BLaER1 treated with 17β-estradiol and CSF1 and Interleukin-3, amounts not matched to agents 10 nM and 100 nM (cell line): Measurements from ENCODE around the gene GRPR.

ENCODE experiments used
- H3K27ac ChIP-seq, 11 experiments: shearing (Covaris generic); formaldehyde crosslinking; 2 replicates each; pipeline ENCODE4 v1.8.1; 2022
- H3K27me3 ChIP-seq, 11 experiments: shearing (Covaris generic); formaldehyde crosslinking; 2 replicates each; pipeline ENCODE4 v1.8.1; 2022
- H3K36me3 ChIP-seq, 11 experiments: shearing (Covaris generic); formaldehyde crosslinking; 2 replicates each; pipeline ENCODE4 v1.8.1; 2022
- H3K4me1 ChIP-seq, 10 experiments: shearing (Covaris generic); formaldehyde crosslinking; 2 replicates each; pipeline ENCODE4 v1.8.1; 2022
- H3K4me2 ChIP-seq, 11 experiments: shearing (Covaris generic); formaldehyde crosslinking; 2 replicates each; pipeline ENCODE4 v1.8.1; 2022
- H3K4me3 ChIP-seq, 10 experiments: shearing (Covaris generic); formaldehyde crosslinking; 2 replicates each; pipeline ENCODE4 v1.8.1; 2022
- H3K9ac ChIP-seq, 11 experiments: shearing (Covaris generic); formaldehyde crosslinking; 2 replicates each; pipeline ENCODE4 v1.8.1; 2022
- H3K9me3 ChIP-seq, 11 experiments: shearing (Covaris generic); formaldehyde crosslinking; replicated peaks in 1 of 11; 2 replicates each; pipeline ENCODE4 v1.8.1; 2022
- H4K20me1 ChIP-seq, 11 experiments: shearing (Covaris generic); formaldehyde crosslinking; 2 replicates each; pipeline ENCODE4 v1.8.1; 2022
- Cebpa-rat ChIP-seq, 11 experiments: shearing (Covaris generic); IDR thresholded peaks; 2 replicates each; pipeline ENCODE4 v1.8.1; 2022

The GRPR gene

GRCh38 chrX:16100673-16101072 is 22.7 kb upstream of the GRPR start:
- Histone ChIP-seq H4K20me1 (no peaks in the 10 kb centered on the region), H3K9ac (no peak overlapping the region), H3K9me3 (peaks cover 5 to 19% (median 7%) of the 10 kb centered on the region in 11 experiments; a peak in 13 of 22 replicates), H3K4me3 (no peak overlapping the region), H3K4me2 (no peak overlapping the region), H3K4me1 (no peaks in the 10 kb centered on the region), H3K36me3 (no peaks in the 10 kb centered on the region), H3K27ac (no peak overlapping the region), H3K27me3 (peaks cover 79 to 100% (median 98%) of the 10 kb centered on the region in 11 experiments)
- no peak for TF ChIP-seq Cebpa-rat (IDR thresholded peaks at IDR 0.05)

- Histone ChIP-seq H3K27me3 (peaks cover 77 to 100% (median 98%) of the 10 kb centered on the region in 11 experiments), H3K4me2 (no peak overlapping the region), H3K4me3 (no peak overlapping the region), H3K4me1 (no peaks in the 10 kb centered on the region), H3K36me3 (no peaks in the 10 kb centered on the region), H3K9ac (no peak overlapping the region), H3K9me3 (peaks cover 4 to 12% (median 6%) of the 10 kb centered on the region in 11 experiments; a peak in 11 of 22 replicates), H3K27ac (no peak overlapping the region), H4K20me1 (no peaks in the 10 kb centered on the region)
- no peak for TF ChIP-seq Cebpa-rat (IDR thresholded peaks at IDR 0.05)
Observed at GRCh38 chrX:16101581-16101980, 21.8 kb upstream of the GRPR start.

DNA sequence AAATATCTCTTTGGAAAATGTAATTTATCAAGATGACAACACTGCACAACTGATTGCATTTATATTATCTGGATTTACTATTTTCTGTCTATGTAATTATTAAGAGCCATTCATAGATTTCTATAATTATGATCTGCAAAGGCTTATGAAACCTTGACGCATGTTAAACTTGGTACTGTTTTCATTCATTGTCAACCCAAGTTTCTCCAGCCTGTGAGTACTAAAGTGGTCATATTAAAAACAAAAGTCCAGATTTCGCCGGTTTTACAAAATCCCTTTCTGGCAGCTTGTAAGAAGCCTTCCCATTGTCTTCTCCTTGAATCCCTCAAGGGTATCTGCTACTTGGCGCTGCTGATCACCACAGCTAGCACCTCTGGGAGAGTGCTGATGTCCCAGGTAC is 19.7 kb upstream of the GRPR start:
- no peak overlapping the region for H3K4me2 ChIP-seq
- no peaks in the 10 kb centered on the region for H3K4me1 ChIP-seq
- peaks cover 91 to 100% (median 98%) of the 10 kb centered on the region in 11 experiments for H3K27me3 ChIP-seq
- no peak overlapping the region for H3K9ac ChIP-seq
- H4K20me1 ChIP-seq = no peaks in the 10 kb centered on the region
- no peaks in the 10 kb centered on the region for H3K36me3 ChIP-seq
- H3K27ac ChIP-seq = no peak overlapping the region
- peaks cover 4 to 12% (median 6%) of the 10 kb centered on the region in 11 experiments; a peak in 11 of 22 replicates for H3K9me3 ChIP-seq
- H3K4me3 ChIP-seq = no peak overlapping the region
- TF ChIP-seq Cebpa-rat (IDR thresholded peaks at IDR 0.05) = no peak

DNA sequence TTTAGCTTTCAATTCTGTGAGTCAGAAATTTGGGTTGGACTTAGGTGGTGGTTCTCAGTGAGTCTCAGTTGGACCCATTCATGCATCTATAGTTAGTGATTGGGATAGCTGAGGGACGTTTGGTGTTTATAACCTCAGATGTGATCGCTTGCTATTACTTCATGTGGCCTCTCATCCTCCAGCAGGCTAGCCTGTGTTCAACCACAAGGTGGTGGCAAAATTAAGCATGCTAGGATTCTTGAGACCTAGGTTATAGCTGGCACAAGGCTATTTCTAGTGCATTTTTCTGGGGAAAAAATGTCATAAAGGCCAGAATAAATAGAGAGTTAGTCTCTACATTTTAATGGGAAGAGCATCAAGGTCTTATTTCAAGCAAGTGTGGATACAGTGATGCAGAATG is 10.9 kb upstream of the GRPR start:
- Histone ChIP-seq H3K27ac (no peak overlapping the region), H3K36me3 (no peaks in the 10 kb centered on the region), H3K9me3 (peaks cover 0 to 49% (median 8%) of the 10 kb centered on the region in 11 experiments; a peak in 14 of 22 replicates), H4K20me1 (0 out of 22 replicates have a peak, but pooled peaks cover 0 to 5% (median 0%) of the 10 kb centered on the region in 11 experiments), H3K4me3 (no peak overlapping the region), H3K9ac (no peak overlapping the region), H3K4me1 (peaks cover 7 to 17% (median 11%) of the 10 kb centered on the region in 10 experiments; a peak in 17 of 20 replicates), H3K27me3 (peaks cover 71 to 100% (median 97%) of the 10 kb centered on the region in 11 experiments), H3K4me2 (no peak overlapping the region)
- no peak for TF ChIP-seq Cebpa-rat (IDR thresholded peaks at IDR 0.05)

GRCh38 chrX:16113978-16114565 is 9.3 kb upstream of the GRPR start:
- Histone ChIP-seq H3K27ac (peak overlapping the region in 7 of 11 experiments; percentile 20 to 83 (median 61); a peak in 11 of 22 replicates), H3K4me3 (no peak overlapping the region), H3K9ac (peak overlapping the region in 2 of 11 experiments; percentile 18 to 48; a peak in 2 of 22 replicates), H3K36me3 (no peaks in the 10 kb centered on the region), H3K27me3 (peaks cover 68 to 100% (median 97%) of the 10 kb centered on the region in 11 experiments), H3K4me1 (peaks cover 7 to 17% (median 11%) of the 10 kb centered on the region in 10 experiments; a peak in 17 of 20 replicates), H4K20me1 (0 out of 22 replicates have a peak, but pooled peaks cover 0 to 5% (median 0%) of the 10 kb centered on the region in 11 experiments), H3K4me2 (peak overlapping the region; percentile 9 to 51 (median 21); a peak in 13 of 22 replicates), H3K9me3 (peaks cover 2 to 65% (median 13%) of the 10 kb centered on the region in 11 experiments; a peak in 17 of 22 replicates)
- peak in 2 of 11 experiments; percentile 20 to 44; a peak in 1 of 22 replicates for TF ChIP-seq Cebpa-rat (IDR thresholded peaks at IDR 0.05)

DNA sequence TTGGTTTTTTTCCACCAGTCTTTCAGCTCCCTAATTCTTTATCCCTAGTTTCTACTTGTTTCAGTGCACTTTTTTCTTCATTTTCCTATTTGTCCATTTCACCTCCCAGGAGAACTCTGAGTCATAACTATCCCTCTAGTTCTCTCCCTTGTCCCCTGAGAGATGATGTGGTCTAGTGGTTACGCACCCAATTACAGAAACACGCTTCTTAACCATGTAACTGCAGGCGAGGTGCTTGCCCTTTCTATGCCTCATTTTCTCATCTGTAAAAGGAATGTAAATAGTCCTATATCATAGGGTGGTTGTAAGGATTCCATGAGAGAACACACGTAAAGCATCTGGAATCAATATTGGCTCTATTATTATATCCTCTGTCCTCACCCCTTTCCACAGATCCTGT is 8.8 kb upstream of the GRPR start:
- H3K4me1 ChIP-seq = peaks cover 7 to 21% (median 12%) of the 10 kb centered on the region in 10 experiments; a peak in 17 of 20 replicates
- peaks cover 68 to 100% (median 99%) of the 10 kb centered on the region in 11 experiments for H3K27me3 ChIP-seq
- no peak for TF ChIP-seq Cebpa-rat (IDR thresholded peaks at IDR 0.05)
- peak overlapping the region in 1 of 11 experiments; percentile 48; a peak in 1 of 22 replicates for H3K9ac ChIP-seq
- H3K4me2 ChIP-seq = peak overlapping the region; percentile 10 to 51 (median 26); a peak in 13 of 22 replicates
- no peaks in the 10 kb centered on the region for H3K36me3 ChIP-seq
- H4K20me1 ChIP-seq = peaks cover 0 to 5% (median 0%) of the 10 kb centered on the region in 11 experiments; a peak in 1 of 22 replicates
- peaks cover 5 to 71% (median 14%) of the 10 kb centered on the region in 11 experiments; a peak in 17 of 22 replicates for H3K9me3 ChIP-seq
- H3K27ac ChIP-seq = peak overlapping the region in 7 of 11 experiments; percentile 5 to 83 (median 61); a peak in 9 of 22 replicates
- no peak overlapping the region for H3K4me3 ChIP-seq

DNA sequence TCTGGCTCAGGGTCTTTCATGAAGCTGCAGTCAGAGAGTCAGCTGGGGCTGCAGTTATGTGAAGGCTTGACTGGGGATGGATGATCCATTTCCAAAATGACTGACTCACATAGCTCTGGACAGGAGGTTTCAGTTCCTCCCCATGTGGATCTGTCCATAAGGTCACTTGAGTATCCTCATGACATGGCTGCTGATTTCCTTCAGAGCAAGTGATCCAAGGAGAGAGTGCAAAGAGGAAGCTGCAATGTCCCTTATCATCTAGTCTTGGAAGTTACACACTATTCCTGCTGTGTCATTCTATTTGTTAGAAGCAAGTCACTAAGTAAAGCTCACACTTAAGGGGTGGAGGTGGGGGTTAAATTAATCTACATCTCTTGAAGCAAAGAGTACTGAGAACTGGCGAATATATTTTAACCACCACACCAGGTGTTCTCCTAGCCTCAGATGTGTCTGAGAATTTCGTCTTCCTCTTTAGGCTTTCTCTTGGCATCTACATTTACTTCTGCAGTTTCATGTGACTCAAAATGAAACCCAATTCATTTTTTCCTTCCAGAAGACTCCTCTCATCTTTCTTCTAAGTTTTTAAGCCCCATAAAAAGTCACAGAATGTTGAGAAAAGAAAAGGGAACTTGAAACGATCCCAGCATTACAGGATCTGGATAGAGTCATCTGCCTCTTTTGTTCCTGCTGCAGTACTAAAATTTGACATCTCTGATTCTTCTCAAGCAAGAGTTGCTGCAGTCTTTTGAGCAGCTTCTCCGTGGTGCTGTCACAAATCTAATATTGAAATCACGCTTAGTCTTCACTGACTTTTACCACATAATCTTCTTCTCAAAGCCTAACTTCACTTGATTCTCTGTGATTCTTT is 3.8 kb upstream of the GRPR start:
- peak overlapping the region in 1 of 11 experiments; percentile 36; a peak in 2 of 22 replicates for H3K9ac ChIP-seq
- no peak overlapping the region for H3K4me3 ChIP-seq

GRCh38 chrX:16120431-16120830 is 2.9 kb upstream of the GRPR start:
- H3K27ac ChIP-seq = peak overlapping the region in 8 of 11 experiments; percentile 31 to 66 (median 46); a peak in 11 of 22 replicates
- no peaks in the 10 kb centered on the region for H3K36me3 ChIP-seq
- H3K4me2 ChIP-seq = peak overlapping the region in 7 of 11 experiments; percentile 15 to 49 (median 28); a peak in 10 of 22 replicates
- H3K4me3 ChIP-seq = no peak overlapping the region
- peaks cover 73 to 100% (median 96%) of the 10 kb centered on the region in 11 experiments for H3K27me3 ChIP-seq
- H3K4me1 ChIP-seq = peaks cover 0 to 18% (median 10%) of the 10 kb centered on the region in 10 experiments; a peak in 12 of 20 replicates
- no peaks in the 10 kb centered on the region; a peak in 3 of 22 replicates for H4K20me1 ChIP-seq
- peaks cover 0 to 42% (median 6%) of the 10 kb centered on the region in 11 experiments; a peak in 13 of 22 replicates for H3K9me3 ChIP-seq
- TF ChIP-seq Cebpa-rat (IDR thresholded peaks at IDR 0.05) = no peak
- no peak overlapping the region for H3K9ac ChIP-seq

More for the DNA sequence above, 3.8 kb upstream of the GRPR start:
- Histone ChIP-seq H3K4me1 (peaks cover 4 to 23% (median 14%) of the 10 kb centered on the region in 10 experiments; a peak in 18 of 20 replicates), H4K20me1 (no peaks in the 10 kb centered on the region; a peak in 3 of 22 replicates), H3K36me3 (no peaks in the 10 kb centered on the region), H3K9me3 (peaks cover 0 to 50% (median 6%) of the 10 kb centered on the region in 11 experiments; a peak in 13 of 22 replicates), H3K4me2 (peak overlapping the region in 7 of 11 experiments; percentile 15 to 49 (median 28); a peak in 10 of 22 replicates), H3K27ac (peak overlapping the region in 9 of 11 experiments; percentile 0 to 66 (median 43); a peak in 13 of 22 replicates), H3K27me3 (peaks cover 72 to 100% (median 96%) of the 10 kb centered on the region in 11 experiments)
- TF ChIP-seq Cebpa-rat (IDR thresholded peaks at IDR 0.05) = no peak
